Measurements from ENCODE around the gene ADGRF1. TPM values are rescaled to one million over a fixed set of nuclear protein-coding genes. Genes with fewer than 3 reads are reported as not detected.

The ADGRF1 gene
- total RNA-seq, 4 donors from 2014 or later = 0.64 to 1.2 TPM; not detected in 2

- peaks cover 0 to 9% (median 2%) of the 10 kb centered on the region in 4 donors for H3K4me1 ChIP-seq
- no peaks in the 10 kb centered on the region for H3K27me3 ChIP-seq
- in situ Hi-C loops (cut with MboI; ENCODE audit: low pct_ligation_motif_present in 1 of 4, low pct_unique_long_range_greater_than_20kb in 1 of 4, low sequenced_read_pairs in 3 of 4) = no loop called here
- H3K36me3 ChIP-seq = no peaks in the 10 kb centered on the region
- TF ChIP-seq EP300 (IDR thresholded peaks at IDR 0.05; ENCODE audit: low read depth) (no peak), POLR2A (IDR thresholded peaks at IDR 0.05) (no peak), CTCF (IDR thresholded peaks at IDR 0.05) (no peak), POLR2AphosphoS5 (IDR thresholded peaks at IDR 0.05) (no peak)
- no peak for DNase-seq
- no peak overlapping the region for H3K27ac ChIP-seq
- WGBS, 2 donors (ENCODE audit: low coverage in 1 of 2) = 78 to 100% methylated on average over 1 to 4 of the region's 4 CpGs
- no peaks in the 10 kb centered on the region for H3K9me3 ChIP-seq
- intact Hi-C loops (cut with DNase I; ENCODE audit: low total_unique reads) = no loop called here
- H3K4me3 ChIP-seq = no peak overlapping the region
These were observed 88.2 kb downstream of the ADGRF1 start for GRCh38 chr6:46953921-46954320.

- 44 to 54% methylated on average over 5 to 8 of the region's 8 CpGs for WGBS, 2 donors (ENCODE audit: low coverage in 1 of 2)
- DNase-seq = peak; percentile 82
- no peaks in the 10 kb centered on the region for H3K36me3 ChIP-seq
- no peaks in the 10 kb centered on the region for H3K9me3 ChIP-seq
- intact Hi-C loops (cut with DNase I; ENCODE audit: low total_unique reads) = no loop called here
- H3K27me3 ChIP-seq = no peaks in the 10 kb centered on the region
- peak overlapping the region in 1 of 4 donors; percentile 1 for H3K27ac ChIP-seq
- peaks cover 0 to 9% (median 2%) of the 10 kb centered on the region in 4 donors for H3K4me1 ChIP-seq
- H3K4me3 ChIP-seq = no peak overlapping the region
- TF ChIP-seq CTCF (IDR thresholded peaks at IDR 0.05) = no peak
- peak in 1 of 3 donors; percentile 42 for TF ChIP-seq POLR2AphosphoS5 (IDR thresholded peaks at IDR 0.05)
- TF ChIP-seq POLR2A (IDR thresholded peaks at IDR 0.05) = no peak
- in situ Hi-C loops (cut with MboI; ENCODE audit: low pct_ligation_motif_present in 1 of 4, low pct_unique_long_range_greater_than_20kb in 1 of 4, low sequenced_read_pairs in 3 of 4) = no loop called here
These were observed 92.4 kb downstream of the ADGRF1 start for GRCh38 chr6:46949632-46950280.

GRCh38 chr6:46948699-46949098 is 93.4 kb downstream of the ADGRF1 start:
- Histone ChIP-seq H3K36me3 (no peaks in the 10 kb centered on the region), H3K4me3 (no peak overlapping the region), H3K27ac (no peak overlapping the region), H3K27me3 (no peaks in the 10 kb centered on the region), H3K9me3 (no peaks in the 10 kb centered on the region), H3K4me1 (peaks cover 0 to 9% (median 2%) of the 10 kb centered on the region in 4 donors)
- no peak for DNase-seq
- intact Hi-C loops (cut with DNase I; ENCODE audit: low total_unique reads) (no loop called here), in situ Hi-C loops (cut with MboI; ENCODE audit: low pct_ligation_motif_present in 1 of 4, low pct_unique_long_range_greater_than_20kb in 1 of 4, low sequenced_read_pairs in 3 of 4) (no loop called here)
- 90 to 94% methylated on average over 7 to 8 of the region's 8 CpGs for WGBS, 2 donors (ENCODE audit: low coverage in 1 of 2)
- no peak for TF ChIP-seq POLR2AphosphoS5 (IDR thresholded peaks at IDR 0.05)
- TF ChIP-seq CTCF (IDR thresholded peaks at IDR 0.05) = no peak
- no peak for TF ChIP-seq EP300 (IDR thresholded peaks at IDR 0.05; ENCODE audit: low read depth)
- no peak for TF ChIP-seq POLR2A (IDR thresholded peaks at IDR 0.05)

Other genes with a start within 250 kb of the ADGRF1 start
- gene MEP1A, start 248.9 kb downstream of the ADGRF1 start, total RNA-seq = 100 to 1,000 TPM in 3 of 4 donors, 10 to 100 TPM in 1; 31.2 to 601 (median 223) TPM
- gene ADGRF5, start 120.4 kb downstream of the ADGRF1 start, total RNA-seq = 1 to 10 TPM; 1.5 to 4.1 (median 2.5) TPM

All from transverse colon (tissue), 4 donors.